Left colon (tissue), 2 donors: ENCODE results near the gene SCYL2. TPM values are rescaled to one million over a fixed set of nuclear protein-coding genes. Genes with fewer than 3 reads are reported as not detected.
A peak's percentile ranks its signal among the peaks of the same experiment; 100 is the strongest.
"Not testable (repeated sequence)": the region's sequence is repeated elsewhere in the genome, so short reads cannot be mapped to it uniquely, and the experiment has no call there.

ENCODE experiments used
- ATAC-seq: fragments of 200-7000 bp; cut with Tn5 transposase; one replicate; pipeline ENCODE4 v1.9.1; 2020; ENCODE audit warnings: mild to moderate bottlenecking, moderate library complexity
- DNase-seq, 2 donors: peaks; one replicate each; pipeline ENCODE4 v3.0.0-alpha.2; 2020
- intact Hi-C, 2 donors: fragments of 100-400 bp; cut with DNase I in 1 of 2; cut with micrococcal nuclease in 1 of 2; formaldehyde crosslinking; loops; one replicate each; pipeline versions ENCODE4 v1.11.2 to v1.14.0; 2022; cut with DNase I, micrococcal nuclease
- total RNA-seq, 2 donors: library from RNA; stranded (reverse); fragmentation: NEBNext Ultra II Directional; extraction: Animal tissue kit (Norgen Biotek cat#: 25700); gene quantifications; one replicate each; pipeline ENCODE4 v1.2.1, GENCODE V29; 2021
- donor health status: DM: no; HTN: no; CAD: no.
- donor health status: DM: yes; HTN: yes; CAD: no.

Gene SCYL2
- total RNA-seq, 2 donors from 2014 or later = 65.7 to 66.0 TPM

DNA sequence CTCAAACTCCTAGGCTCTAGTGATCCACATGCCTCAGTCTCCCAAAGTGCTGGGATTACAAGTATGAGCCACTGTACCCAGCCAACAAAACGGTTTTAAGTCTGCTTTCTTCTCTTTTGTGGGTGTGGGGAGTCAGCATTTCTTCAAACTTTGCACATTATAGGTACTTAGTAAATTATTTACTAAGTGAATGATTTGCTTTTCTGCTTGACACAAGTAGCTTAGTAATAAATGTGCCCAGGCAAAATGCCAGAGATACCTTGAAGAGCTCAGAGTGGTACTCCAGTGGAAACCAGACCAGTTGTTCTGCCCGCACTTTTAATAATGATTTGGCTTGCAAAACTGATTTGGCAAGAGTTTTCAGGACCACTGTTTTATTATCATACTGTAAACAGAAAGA lies 15.1 kb upstream of the SCYL2 start:
- intact Hi-C loops = no loop called here
- ATAC-seq (peak; percentile 96), DNase-seq (no peak)

DNA sequence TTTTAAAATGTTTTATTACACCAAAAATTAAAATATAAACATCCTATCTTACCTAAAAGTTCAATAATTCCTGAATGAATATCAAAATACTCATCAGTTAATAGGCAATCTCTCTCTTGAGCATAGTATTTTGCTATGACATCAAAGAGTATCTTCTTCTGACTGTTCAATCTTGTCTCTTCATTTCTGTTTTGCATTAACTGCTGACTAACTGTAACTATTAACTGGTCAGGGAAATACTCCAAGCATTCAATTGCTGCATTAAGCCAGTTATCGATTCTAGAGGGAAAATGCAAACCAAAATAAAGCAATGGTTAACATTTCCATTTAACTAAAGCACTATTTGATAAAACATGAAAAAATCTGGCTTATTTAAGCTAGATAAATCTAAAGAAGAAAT lies 13.5 kb upstream of the SCYL2 start:
- intact Hi-C loops = no loop called here
- ATAC-seq (no peak), DNase-seq (no peak)

DNA sequence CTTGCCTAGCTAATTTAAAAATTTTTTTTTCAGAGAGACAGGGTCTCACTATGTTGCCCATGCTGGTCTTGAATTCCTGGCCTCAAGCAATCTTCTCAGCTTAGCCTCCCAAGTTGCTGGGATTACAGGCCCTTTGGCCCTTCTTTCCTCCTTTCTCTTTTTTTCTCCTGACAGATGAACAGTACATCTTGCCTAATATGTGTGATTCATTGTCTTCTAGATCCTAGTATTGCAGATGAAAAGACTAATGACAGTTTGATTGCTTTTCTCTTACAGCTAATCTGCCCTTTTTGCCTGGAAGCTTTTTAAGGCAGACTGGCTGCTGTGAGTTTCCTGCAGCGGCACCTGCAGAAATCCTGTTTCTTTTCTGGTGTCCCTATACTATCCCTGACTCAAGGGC lies 12.1 kb upstream of the SCYL2 start:
- DNase-seq (no peak), ATAC-seq (no peak)
- intact Hi-C loops = no loop called here

- DNase-seq = no peak
- ATAC-seq = no peak
- intact Hi-C loops = no loop called here
Measured at GRCh38 chr12:100258127-100258526, 8.8 kb upstream of the SCYL2 start.

- DNase-seq (no peak), ATAC-seq (no peak)
- intact Hi-C loops = no loop called here
Measured at GRCh38 chr12:100263131-100263530, 3.8 kb upstream of the SCYL2 start.

DNA sequence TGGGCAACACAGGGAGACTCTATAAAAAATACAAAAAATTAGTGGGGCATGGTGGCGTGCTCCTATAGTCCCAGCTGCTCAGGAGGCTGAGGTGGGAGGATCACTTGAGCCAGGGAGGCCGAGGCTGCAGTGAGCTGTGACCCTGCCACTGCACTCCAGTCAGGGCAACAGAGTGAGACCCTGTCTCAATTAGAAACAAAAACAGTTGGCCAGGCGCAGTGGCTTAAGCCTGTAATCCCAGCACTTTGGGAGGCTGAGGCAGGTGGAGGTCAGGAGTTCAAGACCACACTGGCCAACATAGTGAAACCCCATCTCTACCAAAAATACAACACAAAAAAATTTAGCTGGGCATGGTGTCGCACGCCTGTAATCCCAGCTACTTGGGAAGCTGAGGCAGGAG lies 1.9 kb upstream of the SCYL2 start:
- DNase-seq, ATAC-seq, intact Hi-C loops: not testable (repeated sequence)

- intact Hi-C loops = no loop called here
- ATAC-seq (no peak), DNase-seq (no peak)
Measured at GRCh38 chr12:100265732-100266584, 1.0 kb upstream of the SCYL2 start.

GRCh38 chr12:100266585-100266834 lies 467 bp upstream of the SCYL2 start:
- intact Hi-C loops = no loop called here
- DNase-seq (peak; percentile 96 to 99), ATAC-seq (peak; percentile 74)

GRCh38 chr12:100267603-100268281 lies 765 bp downstream of the SCYL2 start:
- DNase-seq (peak in 1 of 2 donors; percentile 55), ATAC-seq (peak; percentile 30)
- intact Hi-C loops = no loop called here

DNA sequence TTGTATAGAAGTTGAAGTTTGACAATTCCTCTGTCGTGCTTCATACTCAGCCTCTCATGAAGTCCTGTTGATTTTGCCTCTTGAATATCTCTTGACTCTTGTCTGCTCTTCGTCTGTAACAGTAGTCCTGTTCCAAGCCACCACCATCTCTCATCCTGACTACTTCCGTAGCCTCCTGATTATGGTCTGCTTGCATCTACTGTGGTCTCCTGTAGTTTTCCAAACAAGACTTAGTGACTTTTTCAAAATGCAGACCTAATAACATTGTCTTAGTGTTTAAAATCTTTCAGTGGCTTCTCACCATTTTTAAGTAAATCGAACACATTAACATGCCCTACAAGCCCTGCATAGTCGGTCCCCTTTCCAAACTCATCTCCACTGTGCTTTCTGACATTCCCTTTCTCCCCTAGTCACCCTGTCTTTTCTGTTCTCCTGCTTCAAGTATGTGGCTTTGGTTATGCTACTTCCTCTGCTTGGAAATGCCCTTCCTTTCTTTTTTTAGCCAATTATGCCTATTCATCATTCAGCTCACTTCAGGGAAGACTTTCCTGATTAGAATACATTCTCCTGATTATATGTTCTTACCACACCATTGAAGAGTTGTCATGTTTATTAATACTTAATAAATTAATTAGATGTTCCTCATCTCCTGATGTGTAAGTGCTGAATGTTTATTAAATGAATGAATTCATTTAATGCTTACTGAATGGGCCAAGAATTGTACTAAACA lies 2.0 kb downstream of the SCYL2 start:
- intact Hi-C loops = no loop called here
- ATAC-seq (no peak), DNase-seq (no peak)

- no peak for DNase-seq
- no peak for ATAC-seq
Measured at GRCh38 chr12:100273782-100274181, 6.8 kb downstream of the SCYL2 start.

GRCh38 chr12:100274291-100274690 lies 7.3 kb downstream of the SCYL2 start:
- DNase-seq = no peak
- intact Hi-C loops = no loop called here
- peak; percentile 38 for ATAC-seq

More at GRCh38 chr12:100273782-100274181, 6.8 kb downstream of the SCYL2 start:
- intact Hi-C loops = no loop called here

GRCh38 chr12:100279159-100279558 lies 12.2 kb downstream of the SCYL2 start:
- DNase-seq (no peak), ATAC-seq (no peak)
- intact Hi-C loops = no loop called here

GRCh38 chr12:100279607-100280244 lies 12.7 kb downstream of the SCYL2 start:
- peak; percentile 67 for ATAC-seq
- intact Hi-C loops = no loop called here

DNA sequence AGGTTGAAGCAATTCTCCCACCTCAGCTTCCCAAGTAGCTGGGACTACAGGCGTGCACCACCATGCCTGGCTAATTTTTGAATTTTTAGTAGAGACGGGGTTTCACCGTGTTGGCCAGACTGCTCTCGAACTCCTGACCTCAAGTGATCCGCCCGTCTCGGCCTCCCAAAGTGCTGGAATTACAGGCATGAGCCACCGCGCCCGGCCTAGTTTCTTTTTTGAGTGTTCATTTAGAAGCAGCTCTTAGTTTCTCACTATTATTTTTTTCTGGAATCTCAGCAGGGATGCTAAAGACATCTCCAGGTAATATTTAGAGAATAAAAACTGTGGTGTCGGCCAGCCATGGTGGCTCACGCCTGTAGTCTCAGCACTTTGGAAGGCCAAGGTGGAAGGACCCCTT lies 17.6 kb downstream of the SCYL2 start:
- ATAC-seq, intact Hi-C loops, DNase-seq: not testable (repeated sequence)

More at GRCh38 chr12:100279607-100280244, 12.7 kb downstream of the SCYL2 start:
- DNase-seq = no peak

- no peak for ATAC-seq
- no peak for DNase-seq
- intact Hi-C loops = no loop called here
Measured at GRCh38 chr12:100289038-100289437, 22.1 kb downstream of the SCYL2 start.

- ATAC-seq = no peak
- no peak for DNase-seq
- intact Hi-C loops = no loop called here
Measured at GRCh38 chr12:100290016-100290415, 23.0 kb downstream of the SCYL2 start.

GRCh38 chr12:100293017-100293416 lies 26.0 kb downstream of the SCYL2 start:
- DNase-seq = no peak
- intact Hi-C loops = no loop called here
- ATAC-seq = peak; percentile 41

DNA sequence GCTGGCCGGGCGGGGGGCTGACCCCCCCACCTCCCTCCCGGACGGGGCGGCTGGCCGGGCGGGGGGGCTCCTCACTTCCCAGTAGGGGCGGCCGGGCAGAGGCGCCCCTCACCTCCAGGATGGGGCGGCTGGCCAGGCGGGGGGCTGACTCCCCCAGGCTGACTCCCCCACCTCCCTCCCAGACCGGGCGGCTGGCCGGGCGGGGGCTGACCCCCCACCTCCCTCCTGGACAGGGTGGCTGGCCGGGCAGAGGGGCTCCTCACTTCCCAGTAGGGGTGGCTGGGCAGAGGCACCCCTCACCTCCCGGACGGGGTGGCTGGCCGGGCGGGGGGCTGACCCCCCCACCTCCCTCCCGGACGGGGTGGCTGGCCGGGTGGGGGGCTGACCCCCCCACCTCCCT lies 27.4 kb downstream of the SCYL2 start:
- intact Hi-C loops, ATAC-seq, DNase-seq: not testable (repeated sequence)
